Activated effector memory CD4-positive, alpha-beta T cell treated with anti-CD3 and anti-CD28 coated beads, Interleukin-2, amount 50 U/mL, for 16 hours (primary cell): ENCODE results near the gene MEPCE.

Source experiments
- DNase-seq: peaks from one replicate; pipeline ENCODE4 v3.0.0-alpha.2; 2020

The MEPCE gene

GRCh38 chr7:100465299-100465698 is 35.7 kb downstream of the MEPCE start:
- no peak for DNase-seq

- DNase-seq, result no peak
These were observed 36.2 kb downstream of the MEPCE start for GRCh38 chr7:100465702-100466311.

GRCh38 chr7:100466653-100467605 is 37.3 kb downstream of the MEPCE start:
- no peak for DNase-seq

DNA sequence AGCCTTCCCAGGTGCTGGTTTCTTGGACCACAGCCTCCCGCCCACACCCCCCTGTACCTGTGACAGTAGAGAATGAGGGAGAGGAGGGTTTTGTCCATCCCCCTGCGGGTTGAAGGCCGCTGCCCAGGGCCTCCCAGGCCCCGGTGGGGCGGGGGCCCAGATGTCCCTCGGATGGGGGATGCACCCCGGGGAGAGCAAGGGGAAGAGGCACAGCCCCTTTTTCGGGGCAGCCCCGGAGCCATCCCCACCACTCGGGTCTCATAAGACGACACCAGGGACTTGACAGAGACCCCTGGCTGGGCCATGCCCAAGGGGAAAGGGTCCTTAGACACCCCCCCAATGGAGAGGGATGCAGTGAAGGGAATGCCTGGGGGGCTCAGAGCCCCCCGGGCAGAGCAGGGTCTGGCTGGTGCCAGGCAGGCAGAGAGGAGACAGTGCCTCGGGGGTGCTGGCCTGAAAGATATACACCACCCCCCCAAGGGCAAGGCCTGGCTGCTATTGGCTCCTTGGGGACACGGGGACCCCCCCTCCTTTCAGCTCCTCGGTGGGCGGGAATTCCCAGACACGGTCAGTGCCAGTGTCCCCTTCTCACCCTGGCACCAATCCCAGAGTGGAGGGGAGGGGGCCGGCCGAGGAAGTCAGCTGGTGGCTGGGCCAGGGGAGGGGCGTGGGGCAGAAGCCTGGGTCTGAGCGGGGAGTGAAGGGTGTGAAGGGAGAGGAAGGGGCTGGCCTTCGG is 38.2 kb downstream of the MEPCE start:
- DNase-seq, result no peak

DNA sequence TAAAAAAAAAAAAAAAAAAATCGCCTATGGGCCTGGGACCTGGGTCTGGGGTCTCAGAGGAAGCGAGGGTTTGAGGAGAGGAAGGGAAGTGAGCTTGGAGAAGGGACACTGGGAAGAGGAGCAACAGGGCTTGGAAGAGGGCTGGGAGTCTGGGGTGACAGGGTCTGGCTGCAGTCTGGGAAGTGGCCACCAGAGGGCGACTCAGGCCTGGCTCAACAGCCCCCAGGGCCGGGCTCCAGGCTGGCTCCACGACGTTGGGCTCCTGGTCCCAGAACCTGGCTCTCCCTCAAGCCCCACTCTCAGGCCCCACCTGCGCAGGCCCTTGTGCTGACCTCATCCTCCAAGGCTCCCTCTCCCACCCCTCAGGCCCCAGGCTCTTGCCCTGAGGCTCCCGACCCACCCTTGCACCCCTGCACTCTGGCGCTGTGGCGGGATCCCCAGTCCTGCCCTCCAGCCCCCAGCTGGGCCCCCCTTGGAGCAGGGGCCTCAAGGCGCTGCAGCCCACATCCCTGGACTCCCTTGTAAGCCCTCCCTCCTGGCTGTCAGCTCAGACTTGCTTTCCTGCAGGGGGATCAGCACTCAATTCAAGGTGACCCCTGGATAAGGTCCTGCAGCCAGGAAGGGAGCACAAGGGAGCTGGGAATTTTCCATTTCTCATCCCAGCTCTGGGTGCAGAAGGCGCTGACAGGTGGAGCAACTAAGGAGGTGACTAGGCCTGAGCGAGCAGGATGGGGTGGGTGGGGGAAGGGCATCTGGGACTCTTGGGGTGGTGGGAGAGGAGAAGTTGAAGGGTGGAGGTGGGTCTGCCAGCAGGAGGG is 39.8 kb downstream of the MEPCE start:
- DNase-seq, result peak; percentile 94

GRCh38 chr7:100471021-100471420 is 41.4 kb downstream of the MEPCE start:
- DNase-seq, result no peak

GRCh38 chr7:100472121-100472851 is 42.7 kb downstream of the MEPCE start:
- DNase-seq, result no peak

- DNase-seq, result no peak
These were observed 43.3 kb downstream of the MEPCE start for GRCh38 chr7:100472854-100473499.

DNA sequence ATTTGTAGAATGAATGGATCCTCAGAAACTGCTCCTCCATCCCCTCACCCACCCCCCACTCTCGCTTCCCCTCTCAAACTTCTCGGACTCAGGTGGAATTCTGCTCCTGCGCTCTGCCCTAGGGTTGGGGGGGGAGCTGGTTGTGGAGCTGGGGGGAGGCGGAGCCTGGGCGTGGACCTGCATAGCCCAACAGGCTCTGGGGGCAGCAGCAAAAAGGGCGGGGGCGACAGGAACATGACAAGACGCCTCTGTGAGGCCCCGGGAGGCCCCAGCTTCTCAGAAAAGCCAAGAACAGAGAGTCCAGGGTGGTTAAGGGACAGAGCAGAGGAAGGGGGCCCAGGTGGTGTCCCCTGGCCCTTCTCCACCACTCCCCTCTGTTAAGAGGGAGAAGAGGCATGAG is 45.9 kb downstream of the MEPCE start:
- no peak for DNase-seq

DNA sequence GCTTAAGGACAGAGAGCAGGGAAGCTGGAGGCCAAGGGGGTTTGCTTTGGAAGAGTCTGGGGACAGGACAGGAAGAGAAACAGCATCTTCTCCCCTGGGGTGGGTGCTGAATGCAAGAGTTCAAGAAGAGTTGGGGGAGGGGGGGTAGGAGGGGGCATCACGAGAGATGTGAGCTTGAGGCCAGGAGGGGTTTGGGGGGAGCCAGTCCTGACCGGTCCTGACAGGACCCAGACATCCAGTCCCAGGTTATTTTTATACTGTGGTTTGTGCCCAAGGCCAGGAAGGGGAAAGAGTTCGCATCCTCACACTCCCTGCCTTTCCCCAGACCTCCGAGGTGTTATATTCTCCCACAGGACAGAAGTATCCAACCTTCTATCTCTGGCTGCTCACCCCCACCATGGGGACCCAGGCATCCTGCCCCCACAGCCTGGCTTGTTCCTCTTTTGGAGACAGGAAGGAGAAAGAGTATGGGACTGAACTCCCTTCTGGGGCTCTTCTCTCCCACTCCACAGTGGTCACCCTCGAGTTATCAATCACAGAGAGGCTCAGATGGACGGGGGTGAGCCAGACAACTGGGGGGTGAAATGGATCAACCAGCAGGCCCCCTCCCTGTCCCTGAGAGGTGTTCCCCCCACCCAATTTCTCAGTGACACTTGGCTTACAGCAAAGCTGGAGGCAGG is 46.6 kb downstream of the MEPCE start:
- no peak for DNase-seq

GRCh38 chr7:100476903-100477870 is 47.6 kb downstream of the MEPCE start:
- DNase-seq, result peak; percentile 78

- peak; percentile 68 for DNase-seq
These were observed 48.2 kb downstream of the MEPCE start for GRCh38 chr7:100477871-100478267.

GRCh38 chr7:100478958-100479660 is 49.5 kb downstream of the MEPCE start, which contains the start of gene TSC22D4:
Gene TSC22D4 (minus strand): TSS chr7:100479214. CDS start chr7:100478038, 1,176 bp downstream.
- peak; percentile 96 for DNase-seq

- DNase-seq, result no peak
These were observed 51.8 kb downstream of the MEPCE start for GRCh38 chr7:100481466-100481865.

DNA sequence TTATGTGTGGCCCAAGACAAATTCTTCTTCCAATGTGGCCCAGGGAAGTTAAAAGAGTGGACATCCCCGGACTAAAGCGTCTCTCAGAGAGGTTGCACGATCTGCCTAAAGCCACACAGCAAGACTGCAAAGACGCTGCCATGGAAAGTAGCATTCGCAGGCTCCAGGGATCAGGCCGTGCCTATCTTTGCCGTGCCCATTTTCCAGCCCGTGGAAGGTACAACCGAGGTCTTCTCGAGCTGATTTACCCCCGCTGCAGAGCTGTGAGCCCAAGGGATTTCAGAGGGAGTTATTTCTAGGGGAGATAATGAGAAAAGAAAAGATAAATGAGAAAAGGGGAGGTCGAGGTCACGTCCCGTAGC is 53.1 kb downstream of the MEPCE start:
- no peak for DNase-seq

- peak; percentile 94 for DNase-seq
These were observed 53.6 kb downstream of the MEPCE start for GRCh38 chr7:100483090-100483721.
